DMS153 treated with DMSO at 0.1 percent for 48 hours (cell line): ENCODE results near the gene AGAP1.
"Not testable (repeated sequence)": the region's sequence is repeated elsewhere in the genome, so short reads cannot be mapped to it uniquely, and the experiment has no call there.

ENCODE experiments used
- DNase-seq: peaks from one replicate; lab custom pipeline; 2025; ENCODE audit not compliant: unreplicated experiment; lab: John Stamatoyannopoulos, UW

The AGAP1 gene

DNA sequence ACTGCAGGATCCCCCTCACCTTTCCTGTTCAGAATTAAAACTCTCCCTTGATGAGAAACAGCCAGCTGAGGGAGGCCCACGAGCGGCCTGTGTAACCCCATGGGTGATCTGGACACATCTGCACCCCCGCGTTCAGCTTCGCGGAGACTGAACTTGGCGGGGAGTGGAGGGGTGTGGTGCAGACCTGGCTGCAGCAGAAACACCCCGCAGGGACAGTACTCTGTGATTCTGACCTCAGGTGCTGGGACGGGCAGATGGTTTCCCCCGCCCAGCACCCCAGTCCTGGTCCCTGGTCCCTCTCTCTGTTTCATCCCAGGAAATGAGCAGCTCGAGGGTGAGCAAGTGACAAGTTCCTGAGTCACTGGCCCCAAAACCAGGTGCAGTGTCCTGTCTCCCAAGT is 633.2 kb downstream of the AGAP1 start:
- DNase-seq: no peak

DNA sequence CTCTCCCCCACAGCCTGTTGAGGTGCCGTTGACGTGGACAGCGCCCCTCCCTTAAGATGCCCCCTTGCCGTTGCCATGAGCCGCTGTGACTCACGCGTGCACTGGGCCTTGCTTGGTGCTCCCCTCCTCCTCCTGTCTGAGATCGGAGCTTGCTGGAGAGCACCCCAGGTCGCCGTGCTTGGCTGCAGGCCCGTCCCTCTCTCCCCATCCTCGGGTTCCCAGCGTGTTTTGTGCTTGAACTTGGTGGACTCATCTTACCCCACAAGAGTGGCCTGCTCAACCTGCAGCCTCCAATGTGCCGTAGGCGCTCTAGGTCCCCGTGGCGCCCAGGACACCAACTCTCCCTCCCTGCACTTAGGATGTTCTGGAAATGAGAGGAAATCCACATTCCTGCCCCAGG is 634.5 kb downstream of the AGAP1 start:
- no peak for DNase-seq

DNA sequence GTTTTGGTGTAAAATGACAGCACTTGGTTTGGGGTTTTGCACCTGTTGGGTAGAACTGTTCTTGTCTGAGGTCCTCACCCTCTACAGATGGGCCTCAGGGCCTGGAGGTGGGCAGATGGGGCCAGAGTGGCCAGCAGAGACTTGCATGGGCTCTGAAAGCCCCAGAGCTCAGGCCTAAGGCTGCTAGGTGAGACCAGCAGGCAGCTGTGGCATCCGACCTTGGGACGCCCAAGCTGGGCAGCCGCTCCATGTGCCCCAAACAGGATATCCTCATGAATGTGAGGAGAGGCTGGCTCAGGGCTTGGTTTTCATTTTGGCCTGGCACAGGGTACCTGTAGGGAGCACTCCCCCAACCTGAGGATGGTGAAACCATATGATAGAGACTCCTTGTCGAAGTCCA is 636.1 kb downstream of the AGAP1 start:
- no peak for DNase-seq

DNA sequence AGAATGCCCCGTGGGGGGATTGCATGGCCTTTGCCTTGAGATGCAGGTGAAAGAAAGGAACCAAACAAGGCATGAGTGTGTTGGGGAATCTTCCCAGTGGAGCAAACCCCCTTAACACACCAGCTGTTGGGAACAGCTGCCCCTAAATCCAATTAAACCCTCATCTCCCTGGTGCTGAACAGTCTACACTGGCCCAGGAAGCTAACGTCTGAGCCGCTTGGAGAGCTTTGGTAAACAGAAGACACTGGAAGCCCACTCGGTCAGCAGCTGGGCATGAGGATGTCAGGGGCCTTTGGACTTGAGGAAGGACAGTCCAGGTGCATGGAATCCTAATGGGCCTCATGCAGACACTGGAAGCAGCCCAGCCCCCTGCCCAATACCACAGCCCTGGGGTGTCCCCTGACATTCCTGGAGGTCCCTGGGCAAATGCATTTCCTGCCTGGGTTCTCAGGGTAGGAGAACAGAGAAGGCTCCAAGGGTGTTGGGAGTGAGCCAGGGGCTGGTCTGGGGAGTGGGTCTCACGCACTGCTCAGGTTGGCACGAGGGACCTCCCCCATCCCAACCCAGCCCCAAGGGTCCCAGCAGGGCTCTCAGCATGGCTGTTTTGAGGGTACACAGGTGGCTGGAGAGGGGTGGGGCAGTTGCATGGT is 636.6 kb downstream of the AGAP1 start:
- DNase-seq: no peak

GRCh38 chr2:236131073-236131692 is 637.3 kb downstream of the AGAP1 start:
- DNase-seq: no peak

DNA sequence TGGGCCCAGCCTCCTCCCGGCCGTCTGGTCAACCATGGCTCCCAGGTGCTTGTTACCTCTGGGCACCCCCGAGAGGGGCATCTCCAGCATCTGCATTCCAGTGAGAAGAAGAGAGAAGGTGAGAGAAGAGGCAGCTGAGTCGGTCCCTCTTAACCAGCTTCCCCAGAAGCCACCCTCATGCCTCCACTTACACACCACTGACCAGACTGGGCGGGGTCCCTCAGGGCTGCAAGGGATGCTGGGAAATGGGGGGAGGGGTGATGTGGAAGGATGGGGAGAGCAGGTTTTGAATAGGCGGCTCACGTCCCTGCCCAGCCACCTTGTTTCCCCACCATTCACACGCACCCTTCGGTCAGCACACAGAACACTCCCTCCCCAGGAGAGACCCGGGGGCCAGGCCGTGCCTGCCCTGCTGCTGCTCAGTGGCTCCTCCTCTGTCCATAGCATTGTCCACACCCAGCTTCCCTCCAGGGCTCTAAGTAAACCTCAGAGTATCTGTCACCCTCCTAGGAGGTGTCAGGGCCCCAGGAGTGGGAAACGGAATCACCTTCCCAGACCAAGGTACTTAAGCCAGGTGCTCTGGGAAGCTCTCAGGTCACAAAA is 639.7 kb downstream of the AGAP1 start:
- DNase-seq: no peak

- DNase-seq: no peak
Observed at GRCh38 chr2:236136538-236136937, 642.7 kb downstream of the AGAP1 start.

DNA sequence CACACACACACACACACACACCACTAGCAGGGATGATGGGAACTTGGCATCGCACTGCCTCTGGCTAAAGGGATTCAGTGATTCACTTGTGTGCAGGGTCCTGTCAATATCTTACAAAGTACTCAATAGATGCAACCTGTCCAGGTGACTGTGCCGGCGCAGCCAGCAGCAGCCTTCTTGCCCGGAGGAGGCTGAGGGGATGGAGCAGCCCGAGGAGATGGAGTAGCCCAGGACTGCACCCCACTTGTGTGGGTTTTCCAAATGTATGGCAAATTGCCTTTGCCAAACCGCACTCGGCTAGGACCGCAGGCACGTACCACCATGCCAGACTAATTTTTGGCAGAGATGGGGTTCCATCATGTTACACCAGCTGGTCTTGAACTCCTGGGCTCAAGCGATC is 643.2 kb downstream of the AGAP1 start:
- no peak for DNase-seq

- DNase-seq: not testable (repeated sequence)
Observed at GRCh38 chr2:236141616-236142015, 647.8 kb downstream of the AGAP1 start.

GRCh38 chr2:236143811-236144210 is 650.0 kb downstream of the AGAP1 start:
- DNase-seq: no peak

DNA sequence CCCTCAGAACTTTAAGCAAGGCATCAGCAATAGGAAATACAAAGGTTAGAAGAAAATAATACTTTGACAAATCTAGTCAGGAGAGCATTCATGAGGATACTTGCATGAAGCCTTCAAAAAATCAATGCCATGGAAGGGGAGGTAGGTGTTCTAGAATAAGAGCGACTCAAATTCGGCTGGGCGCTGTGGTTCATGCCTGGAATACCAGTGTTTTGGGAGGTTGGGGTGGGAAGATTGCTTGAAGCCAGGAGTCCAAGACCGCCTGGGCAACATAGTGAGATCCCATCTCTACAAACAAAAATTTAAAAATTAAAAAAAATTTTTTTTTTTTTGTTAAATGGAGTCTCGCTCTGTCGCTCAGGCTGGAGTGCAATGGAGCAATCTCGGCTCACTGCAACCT is 652.6 kb downstream of the AGAP1 start:
- no peak for DNase-seq

DNA sequence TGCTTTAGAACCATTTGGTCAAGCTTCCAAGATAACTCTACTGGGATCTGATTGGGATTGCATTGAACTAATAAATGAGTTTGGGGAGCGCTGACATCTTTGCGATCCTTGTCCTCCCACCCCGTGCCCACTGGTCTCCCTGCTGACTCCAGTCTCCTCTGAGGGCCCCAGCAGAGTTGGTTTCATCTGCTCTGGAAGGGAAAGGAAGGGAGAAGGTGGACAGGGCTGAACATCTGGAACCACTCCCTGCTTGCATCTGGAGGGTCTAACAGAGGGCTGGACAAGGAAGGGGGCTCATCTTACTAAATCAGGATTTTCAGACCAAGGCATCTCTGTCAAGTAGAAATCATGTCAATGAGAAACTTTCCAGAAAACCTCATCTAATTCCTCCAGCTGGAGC is 661.6 kb downstream of the AGAP1 start:
- no peak for DNase-seq

DNA sequence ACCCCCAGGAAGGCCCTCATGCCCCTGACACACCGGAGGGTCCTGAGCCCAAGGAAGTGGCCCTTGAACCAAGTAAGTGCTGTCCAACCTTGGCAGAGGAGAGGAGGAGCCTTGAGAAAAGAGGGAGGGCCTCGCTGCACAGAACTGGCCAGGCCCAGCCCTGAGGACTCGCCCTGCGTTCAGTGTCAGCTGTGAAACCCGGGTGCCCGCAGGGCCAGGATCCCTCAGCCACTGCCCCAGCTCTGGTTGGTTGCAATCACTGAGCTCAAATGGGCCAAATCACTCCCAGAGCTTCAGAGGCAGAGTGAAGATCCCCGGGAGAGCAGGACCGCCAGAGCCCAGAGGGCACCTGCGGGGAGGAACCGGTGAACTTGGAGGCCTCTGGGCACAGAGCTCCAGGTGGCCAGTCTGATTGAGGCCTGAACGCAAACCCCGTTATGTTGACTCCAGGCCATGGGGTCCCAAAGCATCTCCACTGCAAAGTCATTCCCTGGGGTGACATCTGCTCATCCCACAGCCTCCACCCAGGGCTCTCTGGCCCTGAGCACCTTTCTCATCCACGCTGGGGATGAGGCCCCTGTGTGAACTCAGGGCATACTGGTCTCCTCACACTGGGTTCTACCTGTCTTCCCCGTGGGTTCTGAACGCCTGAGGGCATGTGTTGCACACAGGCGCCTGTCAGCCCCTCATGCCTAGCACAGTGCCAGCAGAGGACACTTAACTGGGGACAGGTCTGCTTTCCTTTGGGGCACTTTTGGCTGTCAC is 662.4 kb downstream of the AGAP1 start:
- no peak for DNase-seq

DNA sequence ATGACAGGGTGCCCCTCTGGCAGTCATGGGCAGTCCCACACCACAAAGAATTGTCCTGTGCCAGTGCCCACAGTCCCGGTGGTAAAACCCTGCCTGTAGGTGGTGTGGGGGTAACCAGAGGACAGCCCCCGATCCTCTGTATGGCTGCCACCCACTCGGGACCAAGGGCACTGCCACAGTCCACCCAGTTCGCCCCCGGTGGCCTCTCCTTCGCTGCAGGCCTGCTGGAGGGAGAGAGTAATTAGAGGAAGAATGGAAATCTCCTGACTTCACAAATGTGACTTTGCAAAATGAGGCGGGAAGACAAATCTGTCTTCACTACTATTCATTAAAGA is 663.0 kb downstream of the AGAP1 start:
- DNase-seq: no peak

- DNase-seq: no peak
Observed at GRCh38 chr2:236157366-236157765, 663.5 kb downstream of the AGAP1 start.

- no peak for DNase-seq
Observed at GRCh38 chr2:236157815-236158498, 664.1 kb downstream of the AGAP1 start.

- DNase-seq: no peak
Observed at GRCh38 chr2:236158969-236159777, 665.3 kb downstream of the AGAP1 start.

- DNase-seq: no peak
Observed at GRCh38 chr2:236159778-236160170, 665.9 kb downstream of the AGAP1 start.

DNA sequence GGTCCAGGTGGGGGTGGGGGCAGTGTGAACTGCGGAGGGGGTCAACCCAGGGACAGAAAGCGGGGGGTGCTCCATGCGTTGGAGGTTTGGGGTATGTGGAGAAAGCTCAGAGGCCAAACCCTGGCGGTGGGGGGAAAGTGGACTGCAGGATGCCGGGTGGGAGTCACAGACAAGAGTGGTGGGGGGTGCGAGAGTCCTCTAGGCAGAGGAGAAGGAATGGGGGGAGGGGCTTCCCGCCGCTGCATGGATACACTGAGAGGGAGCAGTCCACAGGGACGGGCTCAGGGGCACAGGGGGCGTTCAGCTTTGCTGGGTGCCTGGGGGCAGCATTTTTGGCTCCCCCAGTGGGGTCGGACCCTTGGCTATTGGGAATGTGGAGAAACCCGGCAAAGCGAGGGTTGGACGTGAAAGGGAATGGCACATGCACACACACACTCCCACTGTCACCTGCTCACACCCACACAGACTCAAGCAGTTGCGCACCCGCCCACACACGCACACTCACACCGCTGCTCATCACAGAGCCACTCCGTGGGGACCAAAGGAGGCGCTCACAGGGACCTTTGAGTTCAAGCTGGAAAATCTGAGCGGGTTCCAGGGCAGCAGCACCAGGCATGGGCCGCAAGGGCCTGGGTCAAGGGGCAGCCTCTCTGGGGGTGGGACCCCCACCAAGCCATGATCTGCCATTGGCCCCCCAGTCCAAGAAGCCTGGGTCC is 666.7 kb downstream of the AGAP1 start:
- no peak for DNase-seq

GRCh38 chr2:236161082-236161462 is 667.2 kb downstream of the AGAP1 start:
- no peak for DNase-seq
